K562 (cell line): ENCODE measurements around the gene BARD1. TPM values are rescaled to one million over a fixed set of nuclear protein-coding genes. Genes with fewer than 3 reads are reported as not detected.
A peak's percentile ranks its signal among the peaks of the same experiment; 100 is the strongest.

Experiments
- ATAC-seq: fragments of 200-7000 bp; cut with Tn5 transposase; 3 replicates; pipeline ENCODE4 v1.9.1; 2020; ENCODE audit warnings: moderate library complexity
- BruUV-seq: library from RNA; stranded (reverse); fragments of 400-500 nt; replicated peaks from 2 replicates; lab custom pipeline; 2021; lab: Mats Ljungman, UMichigan
- CTCF ChIA-PET: fragments of 300-600 bp; formaldehyde crosslinking; extraction: SDS; loops from one replicate; lab custom pipeline; 2021; ENCODE audit warnings: low intra/inter-chr PET ratio; lab: Yijun Ruan, JAX
- POLR2A ChIA-PET: fragments of 300-600, 350-650 bp; sonication (Branson Sonifier 250); formaldehyde crosslinking; extraction: SDS; loops from one replicate; lab custom pipeline; 2021; ENCODE audit warnings: antibody characterized with exemption, inconsistent platforms; lab: Yijun Ruan, JAX
- DNase-seq, 4 experiments: peaks; one replicate each; pipeline versions ENCODE4 v3.0.0 to v3.0.0-alpha.2; 2011 to 2018; ENCODE audit warnings: low spot score in 3 of 4, mixed read lengths in 3 of 4; ENCODE audit errors: extremely low read depth in 1 of 4
- FAIRE-seq: peaks from 2 replicates; lab custom pipeline; 2011; peaks lifted over from hg19 to GRCh38; lab: Jason Lieb, UNC
- H2AFZ ChIP-seq: 2 replicates; pipeline ENCODE4 v1.6.0; 2011; ENCODE audit warnings: low read depth, low read length, control low read depth, inconsistent platforms
- H3K27ac ChIP-seq: fragments of 200-600 bp; 3 replicates; pipeline ENCODE4 v1.8.0; 2011; ENCODE audit warnings: low read depth, mild to moderate bottlenecking, control low read depth, inconsistent platforms, low read length, moderate library complexity, mixed read lengths; ENCODE audit errors: extremely low read depth
- H3K27me3 ChIP-seq, 2 experiments: fragments of 300-600 bp in 1 of 2; 2 replicates in 1 of 2; 3 replicates in 1 of 2; pipeline versions ENCODE4 v1.6.0 to v1.8.0; 2011; ENCODE audit warnings: inconsistent platforms in 2 of 2, low read length in 2 of 2, mild to moderate bottlenecking in 1 of 2, mixed read lengths in 1 of 2, moderate library complexity in 1 of 2; ENCODE audit not compliant: control insufficient read depth in 2 of 2, insufficient read depth in 2 of 2
- H3K36me3 ChIP-seq: fragments of 300-600 bp; 3 replicates; pipeline ENCODE4 v1.8.0; 2011; ENCODE audit warnings: mild to moderate bottlenecking, low read length, inconsistent platforms; ENCODE audit not compliant: control insufficient read depth, insufficient read depth
- H3K4me1 ChIP-seq, 2 experiments: fragments of 200-600 bp in 1 of 2; replicated peaks in 1 of 2; 2 replicates in 1 of 2; 3 replicates in 1 of 2; pipeline versions ENCODE4 v1.5.1 to v1.8.0; 2011; ENCODE audit warnings: inconsistent platforms in 2 of 2, low read length in 2 of 2, mild to moderate bottlenecking in 1 of 2, mixed read lengths in 1 of 2, moderate library complexity in 1 of 2; ENCODE audit not compliant: control insufficient read depth in 2 of 2, insufficient read depth in 2 of 2
- H3K4me2 ChIP-seq: 2 replicates; pipeline ENCODE4 v1.6.1; 2011; ENCODE audit warnings: low read length, control low read depth, inconsistent platforms, mixed read lengths; ENCODE audit not compliant: insufficient read depth
- H3K4me3 ChIP-seq: fragments of 200-600 bp; sonication (generic), shearing (Covaris generic); 2 replicates; pipeline ENCODE4 v1.5.1; 2016; ENCODE audit warnings: control low read depth, inconsistent platforms
- H3K79me2 ChIP-seq: fragments of 200-600 bp; 3 replicates; pipeline ENCODE4 v1.8.0; 2011; ENCODE audit warnings: low read length, inconsistent platforms; ENCODE audit not compliant: control insufficient read depth, insufficient read depth
- H3K9ac ChIP-seq, 2 experiments: 2 replicates each; pipeline versions ENCODE4 v1.6.0 to v1.6.1; 2011; ENCODE audit warnings: low read depth in 2 of 2, low read length in 2 of 2, control low read depth in 1 of 2, inconsistent platforms in 1 of 2, mild to moderate bottlenecking in 1 of 2, mixed read lengths in 1 of 2; ENCODE audit not compliant: insufficient read depth in 1 of 2
- H3K9me1 ChIP-seq: one replicate; pipeline ENCODE4 v1.6.0; 2011; ENCODE audit warnings: inconsistent platforms, mild to moderate bottlenecking, low read length, moderate library complexity; ENCODE audit not compliant: control insufficient read depth, insufficient read depth
- H3K9me3 ChIP-seq: replicated peaks from 2 replicates; pipeline ENCODE4 v1.5.1; 2011; ENCODE audit warnings: low read depth, low read length, inconsistent platforms; ENCODE audit not compliant: control insufficient read depth, insufficient read depth
- H4K20me1 ChIP-seq: replicated peaks from 2 replicates; pipeline ENCODE4 v1.6.1; 2011; ENCODE audit warnings: low read length, inconsistent platforms, mixed read lengths; ENCODE audit not compliant: control insufficient read depth, insufficient read depth
- ARHGAP35 ChIP-seq: fragments of 450-650 bp; IDR thresholded peaks from 2 replicates; pipeline ENCODE4 v1.6.1; 2018; ENCODE audit not compliant: partially characterized antibody
- FOXJ3 ChIP-seq: sonication (generic); formaldehyde crosslinking; IDR thresholded peaks from 2 replicates; pipeline ENCODE4 v1.4.0; 2020; ENCODE audit warnings: mild to moderate bottlenecking, missing genetic modification reagents
- HNRNPLL ChIP-seq: fragments of 200-400 bp; formaldehyde crosslinking; IDR thresholded peaks from 2 replicates; pipeline ENCODE4 v1.6.1; 2017; ENCODE audit warnings: low read length, low read depth, mild to moderate bottlenecking; ENCODE audit not compliant: poor library complexity, severe bottlenecking
- RBFOX2 ChIP-seq: fragments of 200-400 bp; formaldehyde crosslinking; IDR thresholded peaks from 2 replicates; pipeline ENCODE4 v1.6.1; 2017; ENCODE audit warnings: low read depth, mild to moderate bottlenecking, low read length, moderate library complexity
- SPI1 ChIP-seq: IDR thresholded peaks from 2 replicates; pipeline ENCODE4 v1.6.1; 2011; ENCODE audit warnings: low read depth, low read length, control low read depth, borderline replicate concordance
- ZNF184 ChIP-seq: sonication (generic); formaldehyde crosslinking; IDR thresholded peaks from 2 replicates; pipeline ENCODE4 v1.5.0; 2020; ENCODE audit warnings: missing genetic modification reagents
- ZNF778 ChIP-seq: fragments of 450-650 bp; formaldehyde crosslinking; IDR thresholded peaks from 2 replicates; pipeline ENCODE4 v1.4.0; 2020; ENCODE audit warnings: mild to moderate bottlenecking, moderate library complexity
- WGBS: fragments of 100-300 bp; shearing (Covaris generic); methylation state at CpG from one replicate; pipeline ENCODE4 v1.1.6; 2016; ENCODE audit warnings: low coverage, mixed read lengths; ENCODE audit not compliant: insufficient coverage; ENCODE audit errors: missing lambda C conversion rate; 5-methylcytosine and 5-hydroxymethylcytosine counted together
- in situ Hi-C: fragments of 300-500 bp; cut with MboI; formaldehyde crosslinking; loops from 4 replicates; pipeline ENCODE4 v1.15.0; 2018; ENCODE audit warnings: inconsistent platforms, mixed read lengths
- intact Hi-C: fragments of 100-400 bp; cut with micrococcal nuclease; formaldehyde crosslinking; loops from 2 replicates; pipeline ENCODE4 v1.14.2; 2022
- polyA plus RNA-seq, 8 experiments: library from polyadenylated mRNA; depleted of rRNA in 4 of 8; stranded (reverse) in 5 of 8; unstranded in 3 of 8; fragments of >200 nt; fragmentation: Nextera tagmentation in 2 of 8; fragmentation: Illumina TruSeq in 1 of 8; extraction: Ambion mirVana in 2 of 8; extraction: Trizol in 1 of 8; gene quantifications; 2 replicates each; pipeline versions ENCODE4 v1.2.1 to v1.2.3, GENCODE V29; 2011 to 2014; ENCODE audit warnings: inconsistent platforms in 1 of 8, missing spikeins in 1 of 8
- total RNA-seq, 7 experiments: library from RNA; depleted of rRNA in 6 of 7; stranded (reverse); fragments of >200 nt in 6 of 7; fragmentation: Illumina TruSeq in 2 of 7; extraction: Trizol in 2 of 7; gene quantifications; 2 replicates each; pipeline versions ENCODE4 v1.2.1 to v1.2.3, GENCODE V29; 2011 to 2021; ENCODE audit warnings: low replicate concordance in 1 of 7
- TF ChIP-seq, protein P1 (sequence below): fragments of 450-650 bp; formaldehyde crosslinking; IDR thresholded peaks from 2 replicates; pipeline ENCODE4 v1.4.0; 2022; ENCODE audit warnings: mild to moderate bottlenecking, moderate library complexity
- TF ChIP-seq, protein P2 (sequence below): fragments of 450-650 bp; conservative IDR thresholded peaks from 2 replicates; pipeline ENCODE4 v1.6.1; 2016; ENCODE audit warnings: missing genetic modification characterization, low read depth, mild to moderate bottlenecking, control low read depth, missing compliant biosample characterization
- TF ChIP-seq, protein P3 (sequence below), 2 experiments: fragments of 450-650 bp in 1 of 2; sonication (generic) in 1 of 2; formaldehyde crosslinking in 1 of 2; IDR thresholded peaks; 2 replicates each; pipeline versions ENCODE4 v1.7.1 to v1.9.0; 2016 to 2022; ENCODE audit warnings: inconsistent platforms in 1 of 2, mild to moderate bottlenecking in 1 of 2, missing genetic modification reagents in 1 of 2

Gene BARD1
- total and polyA plus RNA-seq, 9 of the 15 experiments (the other 6 are each of a cell fraction or from before 2014, with no cell fraction given), result 6.3 to 18.9 (median 11.3) TPM

DNA sequence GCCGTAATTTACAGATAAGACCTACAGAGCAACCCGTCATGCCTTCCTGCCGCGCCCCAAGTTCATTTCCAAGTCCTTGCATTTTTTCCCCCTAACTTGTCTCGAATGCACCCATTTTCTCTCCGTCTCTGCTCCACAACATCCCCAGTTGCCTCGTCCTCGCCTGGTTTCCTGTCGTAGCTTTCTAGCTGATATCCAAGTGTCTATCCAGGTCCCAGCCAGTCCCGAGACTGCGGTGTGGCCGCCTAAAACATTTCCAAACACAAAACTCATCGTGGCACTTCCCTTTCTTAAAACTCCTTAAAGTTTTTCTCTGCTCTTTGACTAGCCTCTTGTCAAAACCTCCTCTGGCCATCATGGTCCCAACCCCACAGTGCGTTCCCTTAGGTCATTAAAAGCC, 1.2 kb upstream of the BARD1 start:
- ChIA-PET POLR2A (interaction anchor here (0.8 to 1.2 kb wide), 2 partner anchors 243 to 289 kb away, joined by 3 read pairs; no protein-coding TSS in a partner anchor), CTCF (no interaction called here)
- Histone ChIP-seq H3K4me2 (peak overlapping the region; percentile 85), H3K4me1 (peaks cover 0 to 7% of the 10 kb centered on the region in 2 experiments; a peak in 3 of 5 replicates), H3K4me3 (peak overlapping the region; percentile 52), H3K36me3 (peaks cover 7% of the 10 kb centered on the region; the same call in 1 of the 3 replicates), H3K27me3 (no peaks in the 10 kb centered on the region)
- ATAC-seq (no peak), DNase-seq (peak; percentile 5 to 27 (median 6)), FAIRE-seq (peak; percentile 65)
- no TSS peak for BruUV-seq
- TF ChIP-seq RBFOX2 (no peak), ZNF778 (no peak), HNRNPLL (peak; percentile 19), ZNF184 (CRISPR knock-in tag) (no peak), ARHGAP35 (no peak), FOXJ3 (CRISPR knock-in tag) (no peak), SPI1 (peak; percentile 47; the same call in 1 of the 2 replicates)
- TF ChIP-seq, protein P1, sequence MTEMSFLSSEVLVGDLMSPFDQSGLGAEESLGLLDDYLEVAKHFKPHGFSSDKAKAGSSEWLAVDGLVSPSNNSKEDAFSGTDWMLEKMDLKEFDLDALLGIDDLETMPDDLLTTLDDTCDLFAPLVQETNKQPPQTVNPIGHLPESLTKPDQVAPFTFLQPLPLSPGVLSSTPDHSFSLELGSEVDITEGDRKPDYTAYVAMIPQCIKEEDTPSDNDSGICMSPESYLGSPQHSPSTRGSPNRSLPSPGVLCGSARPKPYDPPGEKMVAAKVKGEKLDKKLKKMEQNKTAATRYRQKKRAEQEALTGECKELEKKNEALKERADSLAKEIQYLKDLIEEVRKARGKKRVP (CRISPR knock-in tag), result no peak
- TF ChIP-seq, protein P2, sequence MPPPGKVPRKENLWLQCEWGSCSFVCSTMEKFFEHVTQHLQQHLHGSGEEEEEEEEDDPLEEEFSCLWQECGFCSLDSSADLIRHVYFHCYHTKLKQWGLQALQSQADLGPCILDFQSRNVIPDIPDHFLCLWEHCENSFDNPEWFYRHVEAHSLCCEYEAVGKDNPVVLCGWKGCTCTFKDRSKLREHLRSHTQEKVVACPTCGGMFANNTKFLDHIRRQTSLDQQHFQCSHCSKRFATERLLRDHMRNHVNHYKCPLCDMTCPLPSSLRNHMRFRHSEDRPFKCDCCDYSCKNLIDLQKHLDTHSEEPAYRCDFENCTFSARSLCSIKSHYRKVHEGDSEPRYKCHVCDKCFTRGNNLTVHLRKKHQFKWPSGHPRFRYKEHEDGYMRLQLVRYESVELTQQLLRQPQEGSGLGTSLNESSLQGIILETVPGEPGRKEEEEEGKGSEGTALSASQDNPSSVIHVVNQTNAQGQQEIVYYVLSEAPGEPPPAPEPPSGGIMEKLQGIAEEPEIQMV (tag), result no peak
- TF ChIP-seq, protein P3, sequence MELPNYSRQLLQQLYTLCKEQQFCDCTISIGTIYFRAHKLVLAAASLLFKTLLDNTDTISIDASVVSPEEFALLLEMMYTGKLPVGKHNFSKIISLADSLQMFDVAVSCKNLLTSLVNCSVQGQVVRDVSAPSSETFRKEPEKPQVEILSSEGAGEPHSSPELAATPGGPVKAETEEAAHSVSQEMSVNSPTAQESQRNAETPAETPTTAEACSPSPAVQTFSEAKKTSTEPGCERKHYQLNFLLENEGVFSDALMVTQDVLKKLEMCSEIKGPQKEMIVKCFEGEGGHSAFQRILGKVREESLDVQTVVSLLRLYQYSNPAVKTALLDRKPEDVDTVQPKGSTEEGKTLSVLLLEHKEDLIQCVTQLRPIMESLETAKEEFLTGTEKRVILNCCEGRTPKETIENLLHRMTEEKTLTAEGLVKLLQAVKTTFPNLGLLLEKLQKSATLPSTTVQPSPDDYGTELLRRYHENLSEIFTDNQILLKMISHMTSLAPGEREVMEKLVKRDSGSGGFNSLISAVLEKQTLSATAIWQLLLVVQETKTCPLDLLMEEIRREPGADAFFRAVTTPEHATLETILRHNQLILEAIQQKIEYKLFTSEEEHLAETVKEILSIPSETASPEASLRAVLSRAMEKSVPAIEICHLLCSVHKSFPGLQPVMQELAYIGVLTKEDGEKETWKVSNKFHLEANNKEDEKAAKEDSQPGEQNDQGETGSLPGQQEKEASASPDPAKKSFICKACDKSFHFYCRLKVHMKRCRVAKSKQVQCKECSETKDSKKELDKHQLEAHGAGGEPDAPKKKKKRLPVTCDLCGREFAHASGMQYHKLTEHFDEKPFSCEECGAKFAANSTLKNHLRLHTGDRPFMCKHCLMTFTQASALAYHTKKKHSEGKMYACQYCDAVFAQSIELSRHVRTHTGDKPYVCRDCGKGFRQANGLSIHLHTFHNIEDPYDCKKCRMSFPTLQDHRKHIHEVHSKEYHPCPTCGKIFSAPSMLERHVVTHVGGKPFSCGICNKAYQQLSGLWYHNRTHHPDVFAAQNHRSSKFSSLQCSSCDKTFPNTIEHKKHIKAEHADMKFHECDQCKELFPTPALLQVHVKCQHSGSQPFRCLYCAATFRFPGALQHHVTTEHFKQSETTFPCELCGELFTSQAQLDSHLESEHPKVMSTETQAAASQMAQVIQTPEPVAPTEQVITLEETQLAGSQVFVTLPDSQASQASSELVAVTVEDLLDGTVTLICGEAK (IDR thresholded peaks at IDR 0.05), result 0 out of 2 replicates have a peak, but pooled peaks have one; percentile 26
- TF ChIP-seq, protein P3 (CRISPR knock-in tag; IDR thresholded peaks at IDR 0.05), result no peak
- TF ChIP-seq, all 486 proteins: peak for 3
- Histone ChIP-seq H4K20me1 (no peaks in the 10 kb centered on the region), H3K9ac (peak overlapping the region; percentile 86 to 89; a peak in 3 of 4 replicates), H3K27ac (peak overlapping the region; percentile 84), H3K79me2 (peaks cover 35% of the 10 kb centered on the region), H3K9me3 (no peaks in the 10 kb centered on the region), H3K9me1 (no peaks in the 10 kb centered on the region), H2AFZ (peak overlapping the region; percentile 92)
- 9% methylated on average over 11 of the region's 14 CpGs for WGBS
- intact Hi-C loops, result no loop called here
- in situ Hi-C loops, result no loop called here
